NCI-H510A treated with DMSO at 0.1 percent for 48 hours (cell line): Measurements from ENCODE around the gene C2CD3.
"Not testable (repeated sequence)": the region's sequence is repeated elsewhere in the genome, so short reads cannot be mapped to it uniquely, and the experiment has no call there.

ENCODE experiments used
- DNase-seq: peaks from one replicate; lab custom pipeline; 2025; lab: John Stamatoyannopoulos, UW

C2CD3 gene

DNA sequence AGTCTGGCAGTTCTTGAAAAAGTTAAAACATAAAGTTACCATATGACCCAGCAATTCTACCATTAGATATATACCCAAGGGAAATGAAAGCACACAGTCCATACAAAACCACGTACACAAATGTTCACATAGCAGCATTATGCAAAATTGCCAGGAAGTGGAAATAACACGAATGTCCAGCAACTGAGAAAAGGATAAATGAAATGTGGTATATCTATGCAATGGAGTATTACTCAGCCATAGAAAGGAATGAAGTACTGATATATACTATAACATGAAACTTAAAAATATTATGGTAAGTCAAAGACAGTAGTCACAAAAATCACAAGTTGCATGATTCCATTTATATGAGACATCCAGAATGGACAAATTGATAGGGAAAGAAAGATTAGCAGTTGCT is 57.9 kb downstream of the C2CD3 start:
- no peak for DNase-seq

DNA sequence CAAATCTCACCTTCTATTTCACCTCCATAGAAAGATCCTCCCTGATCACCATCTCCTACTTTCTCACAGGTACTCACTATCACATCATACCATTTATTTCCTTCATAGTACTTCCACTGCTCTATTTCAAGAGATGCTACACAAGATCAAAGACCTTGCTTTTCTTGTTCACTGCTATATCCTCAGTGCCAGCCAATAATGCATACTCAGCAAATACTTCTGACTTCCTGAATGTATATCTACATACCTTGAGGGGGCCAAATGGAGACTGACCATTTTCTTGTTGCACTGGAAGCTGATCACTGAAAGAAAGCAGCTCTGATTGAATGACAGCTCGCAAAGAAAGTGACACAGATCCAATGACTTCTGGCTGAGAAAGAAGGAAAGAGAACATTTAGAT is 64.7 kb downstream of the C2CD3 start:
- DNase-seq = no peak

DNA sequence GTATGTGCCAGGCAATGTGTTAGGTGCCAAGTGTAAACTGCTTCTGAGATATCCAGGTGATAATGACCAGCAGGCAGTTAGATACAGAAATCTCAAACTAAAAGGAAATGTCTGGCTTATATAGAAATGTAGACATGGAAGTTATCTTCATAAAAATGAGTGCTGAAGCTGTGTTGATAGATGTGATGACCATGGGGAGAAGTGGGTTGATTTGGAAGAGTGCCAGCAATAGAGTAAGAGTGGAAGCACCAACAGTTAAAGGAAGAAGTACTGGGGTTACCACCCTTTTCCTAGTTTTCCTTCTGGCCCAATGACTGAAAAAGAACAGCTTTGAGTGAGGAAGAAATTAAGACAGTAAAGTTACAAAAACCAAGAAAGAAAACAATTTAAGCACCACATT is 68.5 kb downstream of the C2CD3 start:
- no peak for DNase-seq

DNA sequence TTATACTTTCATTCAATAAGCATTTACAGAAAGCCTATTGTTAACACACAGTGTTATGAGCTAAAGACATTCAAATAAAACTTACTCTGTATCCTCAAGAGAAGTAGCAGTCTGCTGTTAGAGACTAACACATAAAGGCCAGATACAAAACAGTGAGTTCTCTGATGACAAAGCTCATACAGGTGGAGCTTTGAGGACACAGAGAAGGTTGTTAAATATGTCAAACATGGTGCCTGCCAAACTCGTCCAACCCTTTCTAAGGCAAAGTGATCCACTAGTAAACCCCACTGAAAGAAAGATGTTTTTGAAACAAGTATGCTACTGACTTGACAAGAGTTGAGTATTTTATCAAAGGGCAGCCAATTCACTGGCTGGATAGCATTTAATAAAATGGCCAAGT is 70.1 kb downstream of the C2CD3 start:
- DNase-seq = no peak

DNA sequence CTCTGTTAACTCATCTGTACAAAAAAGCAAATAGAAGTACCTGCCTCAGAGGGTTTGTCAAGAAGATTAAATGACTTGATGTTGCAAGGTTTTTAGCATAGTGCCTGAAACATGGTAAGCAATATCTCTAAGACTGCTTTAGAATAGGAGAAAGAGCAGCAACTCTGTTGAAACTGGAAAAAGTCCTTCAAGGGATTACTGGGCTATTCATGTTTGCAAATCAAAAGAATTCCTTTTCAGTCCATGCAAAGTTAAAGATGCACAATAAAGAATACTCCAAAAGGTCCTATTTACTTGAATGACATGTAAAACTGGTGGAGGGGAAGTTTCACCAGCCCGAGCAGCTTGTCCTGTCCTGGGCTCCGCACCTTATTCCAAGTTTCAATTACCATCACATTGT is 70.6 kb downstream of the C2CD3 start:
- DNase-seq = no peak

DNA sequence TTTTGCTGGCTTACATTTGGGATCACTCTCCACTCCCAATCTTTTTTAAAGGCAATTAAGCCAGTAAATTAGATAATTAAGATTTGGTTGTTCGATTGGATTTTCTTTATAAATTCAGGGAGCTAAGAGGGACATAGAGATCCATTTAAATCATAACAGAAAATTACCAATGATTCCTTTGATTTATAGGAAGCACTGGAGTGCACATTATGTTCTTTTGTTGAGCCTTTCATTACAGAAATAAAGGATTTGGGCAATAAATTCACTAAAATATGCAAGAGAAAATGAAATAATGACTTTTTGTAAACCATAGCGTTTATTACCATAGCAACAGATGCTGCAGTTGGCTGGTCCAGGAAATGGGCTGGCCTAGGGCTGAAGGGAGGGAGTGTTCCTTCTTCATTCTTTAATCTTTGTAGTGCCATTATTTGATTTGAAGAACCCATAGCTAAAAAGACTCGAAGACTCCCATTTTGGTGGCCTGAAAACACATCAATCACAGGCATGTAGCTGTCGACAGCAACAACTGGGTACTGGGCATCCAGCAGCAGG is 73.0 kb downstream of the C2CD3 start:
- DNase-seq = no peak

DNA sequence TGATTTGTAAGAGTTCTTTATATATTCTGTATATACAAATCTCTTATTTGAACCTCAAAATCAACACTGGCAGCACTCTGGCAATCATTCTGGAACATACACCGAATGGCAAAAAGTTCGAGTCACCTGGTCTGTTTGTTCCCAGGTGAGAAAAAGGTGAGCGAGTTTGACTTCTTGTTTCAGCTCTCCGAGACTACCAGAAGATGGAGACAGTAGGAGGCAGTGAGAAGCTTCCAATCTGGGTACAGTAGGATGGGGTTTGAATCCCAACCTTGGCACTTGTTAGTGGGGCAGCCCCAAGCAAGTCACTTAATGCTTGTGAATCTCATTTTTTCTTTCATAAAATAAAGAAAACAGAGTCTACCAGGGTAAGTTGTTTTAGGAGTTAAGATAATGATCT is 76.4 kb downstream of the C2CD3 start:
- DNase-seq = no peak

DNA sequence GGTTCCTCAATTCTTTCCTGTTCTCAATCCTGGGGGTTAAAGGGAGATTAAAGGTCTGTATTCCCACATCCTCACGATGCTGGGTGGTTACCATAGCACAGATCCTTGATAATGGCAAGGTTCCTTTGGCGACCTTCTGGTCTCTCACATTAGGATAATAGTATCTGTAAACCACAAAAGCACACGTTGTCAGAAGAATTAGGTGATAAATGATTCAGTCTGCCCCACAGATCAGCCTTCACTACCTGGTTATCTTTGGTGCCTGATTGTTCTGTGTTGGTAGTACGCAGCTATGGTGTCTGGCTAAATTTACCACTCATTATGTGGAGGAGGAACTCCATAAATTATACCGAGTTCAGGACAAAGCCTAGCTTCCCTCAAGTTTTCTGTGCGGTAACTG is 78.4 kb downstream of the C2CD3 start:
- no peak for DNase-seq

DNA sequence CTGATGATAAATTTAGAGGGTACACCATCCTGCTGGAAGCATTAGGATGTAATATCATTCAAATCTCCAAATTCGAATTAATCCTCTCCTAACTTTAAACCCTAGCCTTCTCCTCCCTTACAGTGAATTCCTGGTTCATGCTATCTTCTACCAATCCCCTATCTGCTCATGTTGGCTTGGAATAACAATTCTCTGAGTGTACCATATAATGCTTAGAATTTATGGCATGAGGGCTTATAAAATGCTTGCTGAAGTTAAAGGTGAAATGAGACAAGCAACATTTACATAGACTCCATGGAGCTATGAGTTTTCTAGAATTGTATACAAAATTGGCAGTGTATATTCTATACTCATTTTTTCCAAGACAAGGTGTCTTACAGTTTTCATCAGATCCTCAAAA is 79.3 kb downstream of the C2CD3 start:
- DNase-seq = no peak

DNA sequence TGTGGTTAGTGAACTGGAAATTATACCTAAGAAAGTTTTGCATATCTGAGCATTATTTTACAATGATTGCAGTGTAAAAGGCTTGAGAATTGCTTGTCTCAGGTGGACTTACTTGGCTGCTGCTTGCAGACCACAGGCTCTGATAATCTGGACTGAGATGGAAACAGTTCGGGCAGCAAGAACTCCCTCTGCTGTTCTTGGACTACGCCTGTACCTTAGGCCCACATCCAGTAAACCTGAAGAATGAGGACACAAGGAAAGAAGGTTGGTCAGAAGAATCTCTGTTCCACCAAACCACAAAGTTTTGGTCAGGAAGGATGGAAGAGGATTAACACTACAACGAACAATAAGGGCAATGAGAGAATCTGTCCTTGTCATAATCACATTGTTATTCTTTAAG is 80.1 kb downstream of the C2CD3 start:
- DNase-seq = no peak

DNA sequence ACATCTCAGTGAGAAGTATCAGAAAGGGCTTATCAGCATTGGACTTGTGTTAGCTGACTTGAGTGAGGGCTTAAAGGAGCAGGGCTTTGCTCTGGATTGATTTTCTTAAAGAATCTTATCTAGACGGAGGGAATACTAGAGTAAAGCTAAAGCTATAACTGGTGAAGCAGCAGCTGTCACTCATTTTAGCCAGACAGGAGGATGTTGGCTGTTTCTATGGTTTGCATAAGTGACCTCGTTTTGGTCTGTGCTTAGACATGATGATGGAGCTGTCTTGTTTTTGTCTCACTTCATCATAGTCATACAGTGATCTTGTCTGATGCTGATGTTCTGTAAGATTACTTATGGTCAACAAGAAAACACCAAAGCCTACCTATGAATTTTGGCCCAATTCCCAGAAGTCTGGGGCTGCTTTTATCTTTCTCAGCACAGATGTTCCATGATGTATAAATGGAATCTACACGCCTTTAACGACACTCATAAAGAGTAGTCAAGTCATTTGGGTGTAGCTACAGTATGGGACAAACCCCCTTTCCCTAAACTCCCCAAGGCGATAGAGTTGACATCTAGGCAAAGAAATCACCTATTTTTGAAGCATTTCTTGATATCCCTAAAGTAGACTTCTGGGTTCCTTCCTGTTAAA is 84.4 kb downstream of the C2CD3 start:
- DNase-seq = no peak

DNA sequence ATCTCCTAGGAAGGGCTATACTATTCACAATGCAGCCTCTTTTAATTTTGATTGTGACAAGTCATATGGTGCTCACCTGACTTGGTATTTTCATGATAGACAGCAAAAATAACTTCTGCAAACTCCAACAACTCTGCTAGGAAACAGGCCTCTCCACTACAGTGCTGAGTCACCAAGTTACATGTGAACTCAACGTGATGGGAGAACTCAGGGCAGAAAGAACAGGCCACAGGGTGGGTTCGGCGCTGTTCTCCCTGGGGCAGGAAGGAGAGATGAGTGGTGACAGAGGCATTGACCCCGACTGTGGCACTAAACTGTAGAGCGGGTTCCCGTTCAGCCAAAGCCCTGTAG is 85.3 kb downstream of the C2CD3 start:
- DNase-seq = no peak

DNA sequence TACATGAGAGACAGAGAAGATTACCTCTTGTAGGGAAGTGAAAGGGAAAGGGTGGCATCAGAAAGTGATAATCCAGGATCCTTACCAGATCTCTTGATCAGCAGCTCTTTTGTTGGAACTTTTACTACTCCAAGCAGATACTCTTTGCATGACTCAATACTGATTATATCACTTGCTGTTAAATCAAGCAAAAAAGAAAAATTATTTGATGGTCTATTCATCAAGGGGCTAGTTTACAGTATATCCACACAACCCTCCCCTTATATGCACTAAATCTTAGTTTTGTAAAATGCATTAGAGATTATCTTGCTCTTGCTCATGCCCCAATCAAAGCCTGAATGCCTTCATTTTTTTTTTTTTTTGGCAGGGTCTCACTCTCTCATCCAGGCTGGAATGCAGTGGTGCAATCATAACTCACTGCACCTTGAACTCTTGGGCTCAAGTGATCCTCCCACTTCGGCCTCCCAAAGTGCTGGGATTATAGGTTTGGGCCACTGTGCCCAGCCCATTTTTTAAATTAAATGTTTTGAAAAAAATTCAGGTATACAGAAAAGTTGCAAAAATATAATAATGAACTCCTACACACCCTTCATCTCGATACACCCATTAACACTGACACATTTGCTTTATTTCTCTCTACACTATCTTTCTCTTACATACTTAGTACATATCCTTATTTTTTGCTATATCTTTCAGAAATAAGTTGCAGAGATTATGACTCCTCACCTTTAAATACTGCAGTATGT is 85.8 kb downstream of the C2CD3 start:
- no peak for DNase-seq

DNA sequence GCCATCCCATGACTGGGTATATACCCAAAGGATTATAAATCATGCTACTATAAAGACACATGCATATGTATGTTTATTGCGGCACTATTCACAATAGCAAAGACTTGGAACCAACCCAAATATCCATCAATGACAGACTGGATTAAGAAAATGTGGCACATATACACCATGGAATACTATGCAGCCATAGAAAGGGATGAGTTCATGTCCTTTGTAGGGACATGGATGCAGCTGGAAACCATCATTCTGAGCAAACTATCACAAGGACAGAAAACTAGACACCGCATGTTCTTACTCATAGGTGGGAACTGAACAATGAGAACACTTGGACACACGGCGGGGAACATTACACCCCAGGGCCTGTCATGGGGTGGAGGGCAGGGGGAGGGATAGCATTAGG is 86.9 kb downstream of the C2CD3 start:
- not testable (repeated sequence) for DNase-seq

DNA sequence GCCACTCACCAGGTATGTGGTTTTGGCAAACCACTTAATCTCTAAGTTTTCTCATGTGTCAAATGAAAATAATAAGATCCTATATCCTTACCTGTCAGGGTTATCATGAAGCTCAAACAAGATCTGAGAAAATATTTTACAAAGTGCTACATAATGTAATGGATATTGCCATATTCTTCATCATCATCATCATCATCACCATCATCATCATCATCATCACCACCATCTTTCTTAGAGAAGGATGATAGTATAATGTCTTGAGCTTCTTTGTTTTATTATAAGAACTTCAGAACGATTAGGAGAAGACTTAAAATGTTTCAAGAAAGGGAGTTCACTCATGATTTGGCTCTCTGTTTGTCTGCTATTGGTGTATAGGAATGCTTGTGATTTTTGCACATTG is 89.4 kb downstream of the C2CD3 start:
- no peak for DNase-seq

DNA sequence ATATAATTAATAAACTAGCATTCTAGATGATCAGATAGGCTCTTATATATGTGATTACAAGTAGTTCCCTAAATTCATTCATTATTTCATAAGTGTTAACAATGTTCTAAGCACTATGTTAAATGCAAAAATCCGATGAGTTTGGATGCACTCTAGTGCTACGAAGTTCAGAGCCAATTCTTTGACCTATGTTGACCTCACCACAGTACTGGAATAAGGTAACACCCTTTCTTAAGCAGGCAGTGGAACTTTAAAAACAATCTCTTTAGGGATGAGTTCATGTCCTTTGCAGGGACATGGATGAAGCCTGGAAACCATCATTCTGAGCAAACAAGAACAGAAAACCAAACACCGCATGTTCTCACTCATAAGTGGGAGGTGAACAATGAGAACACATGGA is 93.6 kb downstream of the C2CD3 start:
- DNase-seq = no peak

DNA sequence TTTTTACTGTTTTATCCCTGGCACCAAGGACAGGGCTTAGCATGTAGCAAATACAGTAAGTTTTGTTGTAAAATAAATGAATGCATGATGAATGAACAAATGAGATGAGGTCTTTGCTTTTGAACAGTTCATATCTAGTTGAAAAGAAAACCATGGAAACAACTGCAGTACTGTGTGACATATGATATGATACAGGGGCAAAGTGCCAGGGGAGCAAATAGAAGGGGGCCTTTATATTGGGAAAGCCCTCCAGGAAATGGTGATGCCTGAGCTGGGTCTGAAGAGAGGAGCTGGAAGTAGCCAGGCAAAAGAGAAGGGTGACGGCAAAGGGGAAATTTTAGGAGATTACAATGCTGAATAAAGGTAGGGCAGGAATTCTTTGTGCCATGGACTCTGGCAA is 98.1 kb downstream of the C2CD3 start:
- DNase-seq = no peak

DNA sequence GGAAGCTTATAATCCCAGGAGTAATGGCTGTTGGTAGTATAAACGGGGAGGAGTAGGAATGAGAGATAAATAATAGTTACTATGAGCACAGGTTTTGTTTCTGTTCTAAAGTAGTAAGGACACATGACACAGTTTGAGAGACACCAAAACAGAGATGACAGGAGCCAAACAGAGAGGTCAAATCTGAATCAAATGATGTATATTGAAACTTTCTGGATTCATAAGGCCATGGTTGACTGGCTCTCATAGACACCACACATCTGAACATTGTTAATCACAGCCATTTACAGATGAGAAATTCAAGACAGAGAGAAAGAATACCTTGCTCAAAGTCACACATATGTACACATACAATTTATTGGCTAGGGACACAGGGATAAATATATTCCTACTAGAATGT is 98.5 kb downstream of the C2CD3 start:
- DNase-seq = no peak

DNA sequence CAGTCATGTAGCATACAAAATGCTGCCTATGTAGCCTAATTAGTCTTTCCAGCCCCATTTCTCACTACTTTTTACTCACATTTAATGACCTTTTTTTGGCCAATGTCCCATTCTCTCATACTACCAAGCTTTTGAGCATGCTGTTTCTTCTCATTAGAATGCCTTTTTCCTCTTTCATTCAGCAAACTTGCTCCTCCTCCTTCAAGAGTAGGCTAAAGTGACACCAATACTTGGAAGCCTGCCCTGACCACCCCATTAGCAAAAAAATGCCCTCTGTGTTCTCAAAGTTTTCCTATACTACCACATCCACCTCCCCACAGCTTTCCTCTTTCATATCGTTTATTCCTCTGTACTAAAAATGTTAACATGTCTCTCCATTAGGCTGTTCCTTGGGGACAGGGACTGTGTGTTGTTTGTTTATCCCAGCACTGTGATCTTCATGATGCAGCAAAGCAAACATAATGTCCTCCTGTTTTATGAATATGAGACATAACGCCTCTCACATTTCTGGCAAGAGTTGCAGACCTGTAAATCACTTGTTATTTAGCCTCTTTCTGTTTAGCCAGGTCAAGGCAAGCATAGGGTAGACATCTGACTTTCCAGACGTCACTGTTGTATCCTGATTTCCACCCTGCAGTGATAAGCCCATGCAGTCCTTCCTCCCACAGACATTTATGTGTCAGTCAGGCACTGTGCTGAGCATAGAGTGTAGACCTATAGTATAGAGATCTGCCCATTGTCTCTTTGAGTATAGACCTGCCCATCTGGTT is 99.9 kb downstream of the C2CD3 start:
- DNase-seq = no peak

DNA sequence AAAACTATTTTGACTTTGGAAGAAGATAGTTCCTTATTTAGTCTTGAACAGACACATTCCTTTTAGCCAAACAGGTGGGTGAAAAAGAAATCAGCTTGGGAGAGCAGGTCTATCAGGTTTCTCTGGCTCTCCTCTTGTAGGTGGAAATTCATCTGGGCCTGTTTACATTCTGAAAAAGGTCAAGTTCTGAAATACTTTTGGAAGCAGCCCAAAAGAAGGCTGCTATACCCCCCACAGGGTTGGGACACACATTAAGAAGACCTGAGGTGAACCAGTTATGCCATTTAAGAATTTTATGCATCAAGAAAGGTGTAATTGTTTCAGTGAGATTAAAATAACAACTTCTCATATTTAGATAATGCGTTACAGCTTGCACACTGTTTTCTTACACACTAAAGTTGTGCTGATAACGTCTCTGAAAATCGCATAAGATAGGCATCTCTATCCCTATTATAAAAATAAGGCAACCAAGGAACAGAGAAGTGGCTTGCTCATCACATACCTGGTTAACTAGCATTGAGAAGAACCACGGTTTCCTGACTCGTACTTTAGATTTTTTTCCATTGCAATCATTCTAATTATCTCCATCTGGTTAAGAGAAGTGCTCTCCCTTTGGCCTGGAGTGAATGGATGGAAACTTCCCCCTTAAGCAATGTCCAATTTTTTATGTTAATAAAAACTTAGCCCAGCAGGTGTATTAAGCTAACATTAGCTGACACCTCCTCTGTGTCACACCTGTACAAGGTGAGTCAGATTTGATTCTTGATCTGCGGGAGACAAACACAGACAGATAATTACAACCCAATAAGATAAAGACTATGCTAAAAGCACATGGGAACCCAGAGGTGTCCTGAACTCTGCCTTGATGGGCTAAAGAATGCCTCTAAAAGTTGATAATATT is 101.4 kb downstream of the C2CD3 start:
- peak; percentile 27 for DNase-seq

DNA sequence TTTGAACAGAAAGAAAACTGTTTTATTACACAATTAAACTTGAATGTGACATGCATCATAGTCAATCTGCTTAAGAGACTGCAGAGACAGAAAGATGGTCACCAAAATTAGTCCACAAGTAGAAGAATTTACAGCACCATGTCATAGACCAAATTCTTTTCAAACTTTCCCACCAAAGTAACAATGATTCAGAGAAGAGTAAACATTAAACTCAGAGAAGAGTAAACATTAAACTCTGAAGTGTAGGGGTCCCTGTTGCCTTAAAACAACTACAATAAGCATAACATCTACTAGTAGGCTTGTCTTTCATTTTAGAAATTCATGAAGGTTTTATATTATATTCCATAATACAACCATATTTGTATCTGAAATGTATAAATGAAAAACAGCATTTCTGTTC is 104.1 kb downstream of the C2CD3 start:
- not testable (repeated sequence) for DNase-seq

DNA sequence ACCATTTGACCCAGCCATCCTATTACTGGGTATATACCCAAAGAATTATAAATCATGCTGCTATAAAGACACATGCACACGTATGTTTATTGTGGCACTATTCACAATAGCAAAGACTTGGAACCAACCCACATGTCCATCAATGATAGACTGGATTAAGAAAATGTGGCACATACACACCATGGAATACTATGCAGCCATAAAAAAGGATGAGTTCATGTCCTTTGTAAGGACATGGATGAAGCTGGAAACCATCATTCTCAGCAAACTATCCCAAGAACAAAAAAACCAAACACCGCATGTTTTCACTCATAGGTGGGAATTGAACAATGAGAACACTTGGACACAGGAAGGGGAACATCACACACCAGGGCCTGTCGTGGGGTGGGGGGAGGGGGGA is 105.3 kb downstream of the C2CD3 start:
- not testable (repeated sequence) for DNase-seq
